ENCODE measurements around the gene HIBADH. TPM values are rescaled to one million over a fixed set of nuclear protein-coding genes. Genes with fewer than 3 reads are reported as not detected.

Gene HIBADH
- total RNA-seq, 2 experiments from 2014 or later: 12.9 to 14.4 TPM

GRCh38 chr7:27501001-27501400 is 161.7 kb downstream of the HIBADH start:
- Mint-ChIP-seq H3K9me3 (no peaks in the 10 kb centered on the region), H3K4me1 (no peaks in the 10 kb centered on the region), H3K27ac (no peak overlapping the region), H3K4me3 (no peak overlapping the region), H3K36me3 (no peaks in the 10 kb centered on the region), H3K27me3 (no peaks in the 10 kb centered on the region)
- POLR2A ChIA-PET: no interaction called here
- no peak for ATAC-seq (ENCODE audit: low read depth)
- DNase-seq: no peak

- no peaks in the 10 kb centered on the region for H3K4me1 Mint-ChIP-seq
Observed at GRCh38 chr7:27492224-27492623, 170.5 kb downstream of the HIBADH start.

DNA sequence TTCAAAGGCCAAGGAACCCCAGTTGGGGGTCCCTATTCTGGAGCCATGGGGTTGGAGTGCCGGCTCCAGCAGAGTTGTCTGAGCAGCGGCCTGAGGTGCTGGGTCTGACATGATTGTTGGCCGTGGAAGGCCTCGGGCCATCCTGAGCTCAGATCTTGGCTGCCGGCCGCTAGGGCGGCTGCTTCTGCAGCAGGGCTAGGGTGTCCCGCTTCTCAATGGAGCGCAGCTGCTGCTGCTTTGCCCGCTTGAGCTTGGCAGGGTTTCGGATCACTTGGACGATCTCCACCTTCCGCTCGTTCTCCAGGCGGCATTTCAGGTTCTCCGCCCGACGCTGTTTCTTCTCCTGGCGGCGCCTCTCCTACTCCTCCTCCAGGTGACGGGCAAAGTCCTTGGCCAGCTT is 171.1 kb downstream of the HIBADH start:
- Mint-ChIP-seq H3K27ac (no peak overlapping the region), H3K27me3 (peaks cover 5% of the 10 kb centered on the region), H3K4me1 (no peaks in the 10 kb centered on the region), H3K4me3 (no peak overlapping the region), H3K9me3 (no peaks in the 10 kb centered on the region), H3K36me3 (peaks cover 2% of the 10 kb centered on the region)
- ATAC-seq (ENCODE audit: low read depth) (no peak), DNase-seq (no peak)
- POLR2A ChIA-PET: no interaction called here

More at GRCh38 chr7:27492224-27492623, 170.5 kb downstream of the HIBADH start:
- Mint-ChIP-seq H3K4me3 (no peak overlapping the region), H3K27ac (no peak overlapping the region), H3K36me3 (peaks cover 2% of the 10 kb centered on the region), H3K27me3 (peaks cover 5% of the 10 kb centered on the region), H3K9me3 (no peaks in the 10 kb centered on the region)
- DNase-seq (no peak), ATAC-seq (ENCODE audit: low read depth) (no peak)
- POLR2A ChIA-PET: no interaction called here

DNA sequence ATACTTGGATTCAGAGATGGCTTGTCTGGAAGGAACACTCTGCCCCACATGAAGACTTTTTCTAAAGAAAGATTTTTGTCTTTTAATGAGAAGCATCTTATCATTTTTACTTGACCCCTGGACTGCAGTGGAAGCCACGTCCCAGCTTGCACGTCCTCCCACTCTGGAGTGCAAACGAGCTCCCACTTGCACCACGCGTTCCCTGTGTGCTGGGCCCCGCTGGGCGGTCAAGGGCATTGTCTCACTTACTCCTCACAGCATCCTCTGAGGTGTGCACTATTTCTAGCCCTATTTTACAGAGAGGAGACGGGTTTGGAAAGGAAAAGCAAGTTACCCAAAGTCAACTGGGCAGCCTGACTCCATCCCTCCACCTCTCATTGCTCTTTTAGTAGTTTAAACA is 175.2 kb downstream of the HIBADH start:
- Mint-ChIP-seq H3K27me3 (peaks cover 5% of the 10 kb centered on the region), H3K27ac (no peak overlapping the region), H3K4me3 (no peak overlapping the region), H3K9me3 (no peaks in the 10 kb centered on the region), H3K4me1 (no peaks in the 10 kb centered on the region), H3K36me3 (peaks cover 2% of the 10 kb centered on the region)
- ATAC-seq (ENCODE audit: low read depth) (no peak), DNase-seq (no peak)
- POLR2A ChIA-PET: no interaction called here

- POLR2A ChIA-PET: no interaction called here
- Mint-ChIP-seq H3K27ac (no peak overlapping the region), H3K4me1 (no peaks in the 10 kb centered on the region), H3K4me3 (no peak overlapping the region), H3K9me3 (no peaks in the 10 kb centered on the region), H3K36me3 (no peaks in the 10 kb centered on the region), H3K27me3 (peaks cover 5% of the 10 kb centered on the region)
- ATAC-seq (ENCODE audit: low read depth) (no peak), DNase-seq (no peak)
Observed at GRCh38 chr7:27484451-27484850, 178.2 kb downstream of the HIBADH start.

DNA sequence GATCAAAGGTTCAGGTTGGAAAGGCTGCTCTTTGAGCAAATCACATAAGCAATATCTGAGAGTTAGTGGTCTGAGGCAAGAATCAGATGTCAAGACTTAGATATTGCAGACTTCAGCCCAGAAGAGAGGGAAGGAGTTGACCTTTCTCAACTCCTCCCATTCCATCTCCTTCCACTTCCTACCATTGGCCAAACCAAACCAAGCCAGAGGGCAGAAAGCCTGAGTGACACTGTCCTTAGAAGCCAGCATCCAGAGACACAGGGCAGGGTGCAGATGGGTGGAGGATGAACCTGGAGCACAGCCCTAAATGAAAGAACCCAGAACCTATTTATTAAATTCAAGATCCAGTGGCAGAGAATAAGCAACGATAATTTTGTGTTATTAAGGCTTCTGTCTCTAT is 180.5 kb downstream of the HIBADH start:
- no peak overlapping the region for H3K27ac Mint-ChIP-seq
- ATAC-seq (ENCODE audit: low read depth): no peak
- POLR2A ChIA-PET: no interaction called here

GRCh38 chr7:27478556-27478955 is 184.1 kb downstream of the HIBADH start:
- Mint-ChIP-seq H3K4me1 (no peaks in the 10 kb centered on the region), H3K4me3 (no peak overlapping the region), H3K9me3 (peaks cover 1% of the 10 kb centered on the region), H3K36me3 (no peaks in the 10 kb centered on the region), H3K27me3 (no peaks in the 10 kb centered on the region), H3K27ac (no peak overlapping the region)
- POLR2A ChIA-PET: no interaction called here
- no peak for ATAC-seq (ENCODE audit: low read depth)
- DNase-seq: no peak

More for the DNA sequence above, 180.5 kb downstream of the HIBADH start:
- H3K36me3 Mint-ChIP-seq: no peaks in the 10 kb centered on the region
- H3K4me1 Mint-ChIP-seq: no peaks in the 10 kb centered on the region
- no peak for DNase-seq
- no peak overlapping the region for H3K4me3 Mint-ChIP-seq
- H3K9me3 Mint-ChIP-seq: peaks cover 1% of the 10 kb centered on the region
- H3K27me3 Mint-ChIP-seq: no peaks in the 10 kb centered on the region

- H3K9me3 Mint-ChIP-seq: peaks cover 1% of the 10 kb centered on the region
- no peaks in the 10 kb centered on the region for H3K27me3 Mint-ChIP-seq
- no peak overlapping the region for H3K27ac Mint-ChIP-seq
- no peaks in the 10 kb centered on the region for H3K4me1 Mint-ChIP-seq
- no peaks in the 10 kb centered on the region for H3K36me3 Mint-ChIP-seq
- ATAC-seq (ENCODE audit: low read depth) (no peak), DNase-seq (no peak)
- POLR2A ChIA-PET: no interaction called here
- H3K4me3 Mint-ChIP-seq: no peak overlapping the region
Observed at GRCh38 chr7:27478084-27478483, 184.6 kb downstream of the HIBADH start.

GRCh38 chr7:27476493-27476892 is 186.2 kb downstream of the HIBADH start:
- Mint-ChIP-seq H3K27ac (no peak overlapping the region), H3K9me3 (peaks cover 1% of the 10 kb centered on the region), H3K27me3 (no peaks in the 10 kb centered on the region), H3K4me1 (no peaks in the 10 kb centered on the region), H3K4me3 (no peak overlapping the region), H3K36me3 (no peaks in the 10 kb centered on the region)
- no peak for DNase-seq
- POLR2A ChIA-PET: no interaction called here
- ATAC-seq (ENCODE audit: low read depth): no peak

Other genes with a start within 250 kb of the HIBADH start
- 10 to 100 TPM; 71.8 to 81.2 TPM for gene TAX1BP1, start 77.3 kb upstream of the HIBADH start, total RNA-seq